Fibroblast of skin of right biceps (primary cell): Measurements from ENCODE around the gene METTL24.
"Not testable (repeated sequence)": the region's sequence is repeated elsewhere in the genome, so short reads cannot be mapped to it uniquely, and the experiment has no call there.

ENCODE experiments used
- DNase-seq: peaks from one replicate; pipeline ENCODE4 v3.0.0-alpha.2; 2013

The METTL24 gene

GRCh38 chr6:110250838-110251237, 107.3 kb downstream of the METTL24 start:
- no peak for DNase-seq

GRCh38 chr6:110250058-110250457, 108.1 kb downstream of the METTL24 start:
- DNase-seq = no peak

GRCh38 chr6:110246900-110247546, 111.1 kb downstream of the METTL24 start:
- DNase-seq = no peak

GRCh38 chr6:110246378-110246777, 111.8 kb downstream of the METTL24 start:
- DNase-seq = no peak

- DNase-seq = peak; percentile 21
These were observed 113.5 kb downstream of the METTL24 start for GRCh38 chr6:110244621-110245020.

- no peak for DNase-seq
These were observed 118.4 kb downstream of the METTL24 start for GRCh38 chr6:110239526-110240274.

GRCh38 chr6:110236007-110236406, 122.1 kb downstream of the METTL24 start:
- not testable (repeated sequence) for DNase-seq

GRCh38 chr6:110233770-110234374, 124.3 kb downstream of the METTL24 start:
- no peak for DNase-seq

GRCh38 chr6:110232450-110232849, 125.7 kb downstream of the METTL24 start:
- DNase-seq = peak; percentile 33

GRCh38 chr6:110226261-110226660, 131.9 kb downstream of the METTL24 start:
- no peak for DNase-seq

- DNase-seq = no peak
These were observed 136.4 kb downstream of the METTL24 start for GRCh38 chr6:110221738-110222137.

GRCh38 chr6:110217266-110217665, 140.9 kb downstream of the METTL24 start:
- peak; percentile 24 for DNase-seq

- no peak for DNase-seq
These were observed 142.0 kb downstream of the METTL24 start for GRCh38 chr6:110216140-110216539.

- no peak for DNase-seq
These were observed 143.8 kb downstream of the METTL24 start for GRCh38 chr6:110214338-110214737.

GRCh38 chr6:110211753-110212152, 146.4 kb downstream of the METTL24 start:
- DNase-seq = no peak

- no peak for DNase-seq
These were observed 150.5 kb downstream of the METTL24 start for GRCh38 chr6:110207652-110208051.

GRCh38 chr6:110201151-110201884, 156.8 kb downstream of the METTL24 start:
- no peak for DNase-seq

- no peak for DNase-seq
These were observed 159.6 kb downstream of the METTL24 start for GRCh38 chr6:110198561-110198960.

GRCh38 chr6:110196874-110197273, 161.3 kb downstream of the METTL24 start:
- DNase-seq = no peak

- no peak for DNase-seq
These were observed 162.5 kb downstream of the METTL24 start for GRCh38 chr6:110195639-110196038.
